ENCODE data around the gene RDH8.

GRCh38 chr19:10006752-10007323 lies 6.4 kb upstream of the RDH8 start:
- TF ChIP-seq POLR2AphosphoS5 (IDR thresholded peaks at IDR 0.05; ENCODE audit: insufficient read depth, low read depth, low read length), result no peak
- TF ChIP-seq, protein P1, sequence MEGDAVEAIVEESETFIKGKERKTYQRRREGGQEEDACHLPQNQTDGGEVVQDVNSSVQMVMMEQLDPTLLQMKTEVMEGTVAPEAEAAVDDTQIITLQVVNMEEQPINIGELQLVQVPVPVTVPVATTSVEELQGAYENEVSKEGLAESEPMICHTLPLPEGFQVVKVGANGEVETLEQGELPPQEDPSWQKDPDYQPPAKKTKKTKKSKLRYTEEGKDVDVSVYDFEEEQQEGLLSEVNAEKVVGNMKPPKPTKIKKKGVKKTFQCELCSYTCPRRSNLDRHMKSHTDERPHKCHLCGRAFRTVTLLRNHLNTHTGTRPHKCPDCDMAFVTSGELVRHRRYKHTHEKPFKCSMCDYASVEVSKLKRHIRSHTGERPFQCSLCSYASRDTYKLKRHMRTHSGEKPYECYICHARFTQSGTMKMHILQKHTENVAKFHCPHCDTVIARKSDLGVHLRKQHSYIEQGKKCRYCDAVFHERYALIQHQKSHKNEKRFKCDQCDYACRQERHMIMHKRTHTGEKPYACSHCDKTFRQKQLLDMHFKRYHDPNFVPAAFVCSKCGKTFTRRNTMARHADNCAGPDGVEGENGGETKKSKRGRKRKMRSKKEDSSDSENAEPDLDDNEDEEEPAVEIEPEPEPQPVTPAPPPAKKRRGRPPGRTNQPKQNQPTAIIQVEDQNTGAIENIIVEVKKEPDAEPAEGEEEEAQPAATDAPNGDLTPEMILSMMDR (IDR thresholded peaks at IDR 0.05; ENCODE audit: extremely low read depth in 1 of 2, insufficient read depth in 1 of 2, low read depth in 1 of 2, low read length in 2 of 2), result no peak
- TF ChIP-seq POLR2A (IDR thresholded peaks at IDR 0.05; ENCODE audit: low read depth, low read length), result no peak
- no peak for TF ChIP-seq EZH2 (IDR thresholded peaks at IDR 0.05; ENCODE audit: borderline replicate concordance, low read depth, low read length, severe bottlenecking)
- TF ChIP-seq FOS (IDR thresholded peaks at IDR 0.05; ENCODE audit: borderline replicate concordance, insufficient read depth, low read length), result no peak
- no peak for TF ChIP-seq MYC (IDR thresholded peaks at IDR 0.05; ENCODE audit: low read depth, low read length)
- TF ChIP-seq JUN (IDR thresholded peaks at IDR 0.05; ENCODE audit: borderline replicate concordance, insufficient read depth, insufficient read length, low read depth), result no peak

All from endothelial cell of umbilical vein (primary cell).